ENCODE measurements around the gene SLC22A12. TPM values are rescaled to one million over a fixed set of nuclear protein-coding genes. Genes with fewer than 3 reads are reported as not detected.

SLC22A12 gene
- total RNA-seq, 4 donors from 2014 or later, result not detected

GRCh38 chr11:64639885-64640284 lies 48.9 kb downstream of the SLC22A12 start:
- intact Hi-C loops (cut with DNase I; ENCODE audit: low total_unique reads), result no loop called here
- peaks cover 55% of the 10 kb centered on the region for H3K27me3 ChIP-seq
- WGBS, 2 donors (ENCODE audit: low coverage in 1 of 2), result 49 to 62% methylated on average over 4 of the region's 4 CpGs
- H3K4me1 ChIP-seq, result peaks cover 0 to 30% (median 19%) of the 10 kb centered on the region in 4 donors
- in situ Hi-C loops (cut with MboI; ENCODE audit: low pct_ligation_motif_present in 1 of 4, low pct_unique_long_range_greater_than_20kb in 1 of 4, low sequenced_read_pairs in 3 of 4), result no loop called here
- no peaks in the 10 kb centered on the region for H3K9me3 ChIP-seq
- no peaks in the 10 kb centered on the region for H3K36me3 ChIP-seq
- TF ChIP-seq POLR2A (IDR thresholded peaks at IDR 0.05) (no peak), CTCF (IDR thresholded peaks at IDR 0.05) (no peak), EP300 (IDR thresholded peaks at IDR 0.05; ENCODE audit: low read depth) (no peak), POLR2AphosphoS5 (IDR thresholded peaks at IDR 0.05) (no peak)
- DNase-seq, result no peak
- H3K27ac ChIP-seq, result no peak overlapping the region
- no peak overlapping the region for H3K4me3 ChIP-seq

- in situ Hi-C loops (cut with MboI; ENCODE audit: low pct_ligation_motif_present in 1 of 4, low pct_unique_long_range_greater_than_20kb in 1 of 4, low sequenced_read_pairs in 3 of 4), result no loop called here
- Histone ChIP-seq H3K4me1 (peaks cover 0 to 30% (median 19%) of the 10 kb centered on the region in 4 donors), H3K27ac (peak overlapping the region in 2 of 4 donors; percentile 16 to 68)
These were observed 50.8 kb downstream of the SLC22A12 start for GRCh38 chr11:64641596-64642417.

GRCh38 chr11:64642418-64642735 lies 51.4 kb downstream of the SLC22A12 start:
- Histone ChIP-seq H3K27me3 (peaks cover 65% of the 10 kb centered on the region), H3K4me1 (peaks cover 0 to 28% (median 17%) of the 10 kb centered on the region in 4 donors), H3K27ac (peak overlapping the region in 2 of 4 donors; percentile 16 to 68), H3K9me3 (no peaks in the 10 kb centered on the region), H3K4me3 (peak overlapping the region; percentile 21 to 49 (median 28)), H3K36me3 (no peaks in the 10 kb centered on the region)
- in situ Hi-C loops (cut with MboI; ENCODE audit: low pct_ligation_motif_present in 1 of 4, low pct_unique_long_range_greater_than_20kb in 1 of 4, low sequenced_read_pairs in 3 of 4), result no loop called here
- TF ChIP-seq POLR2AphosphoS5 (IDR thresholded peaks at IDR 0.05) (no peak), POLR2A (IDR thresholded peaks at IDR 0.05) (no peak), CTCF (IDR thresholded peaks at IDR 0.05) (no peak), EP300 (IDR thresholded peaks at IDR 0.05; ENCODE audit: low read depth) (no peak)
- WGBS, 2 donors (ENCODE audit: low coverage in 1 of 2), result 0% methylated on average over 22 of the region's 30 CpGs; no CpG with 5 or more reads in 1 of the 2 donors
- intact Hi-C loops (cut with DNase I; ENCODE audit: low total_unique reads), result no loop called here
- no peak for DNase-seq

More at GRCh38 chr11:64641596-64642417, 50.8 kb downstream of the SLC22A12 start:
- intact Hi-C loops (cut with DNase I; ENCODE audit: low total_unique reads), result no loop called here
- 49 to 57% methylated on average over 9 to 11 of the region's 11 CpGs for WGBS, 2 donors (ENCODE audit: low coverage in 1 of 2)
- H3K36me3 ChIP-seq, result no peaks in the 10 kb centered on the region
- H3K9me3 ChIP-seq, result no peaks in the 10 kb centered on the region
- H3K27me3 ChIP-seq, result peaks cover 65% of the 10 kb centered on the region
- DNase-seq, result no peak
- peak overlapping the region in 3 of 4 donors; percentile 22 to 49 (median 35) for H3K4me3 ChIP-seq
- TF ChIP-seq EP300 (IDR thresholded peaks at IDR 0.05; ENCODE audit: low read depth) (no peak), POLR2A (IDR thresholded peaks at IDR 0.05) (no peak), POLR2AphosphoS5 (IDR thresholded peaks at IDR 0.05) (no peak)

GRCh38 chr11:64642871-64643255 lies 51.8 kb downstream of the SLC22A12 start:
- in situ Hi-C loops (cut with MboI; ENCODE audit: low pct_ligation_motif_present in 1 of 4, low pct_unique_long_range_greater_than_20kb in 1 of 4, low sequenced_read_pairs in 3 of 4), result no loop called here
- 4% methylated on average over 36 of the region's 36 CpGs; no CpG with 5 or more reads in 1 of the 2 donors for WGBS, 2 donors (ENCODE audit: low coverage in 1 of 2)
- peaks cover 0 to 23% (median 13%) of the 10 kb centered on the region in 4 donors for H3K4me1 ChIP-seq
- intact Hi-C loops (cut with DNase I; ENCODE audit: low total_unique reads), result no loop called here
- no peak for DNase-seq
- peak overlapping the region; percentile 21 to 49 (median 41) for H3K4me3 ChIP-seq
- H3K27me3 ChIP-seq, result peaks cover 65% of the 10 kb centered on the region
- H3K9me3 ChIP-seq, result no peaks in the 10 kb centered on the region
- H3K27ac ChIP-seq, result peak overlapping the region in 2 of 4 donors; percentile 40 to 68
- H3K36me3 ChIP-seq, result no peaks in the 10 kb centered on the region
- no peak for TF ChIP-seq CTCF (IDR thresholded peaks at IDR 0.05)

Data from transverse colon (tissue), 4 donors.